Hepatocyte (in vitro differentiated cells): Measurements from ENCODE around the gene SNX20. TPM values are rescaled to one million over a fixed set of nuclear protein-coding genes. Genes with fewer than 3 reads are reported as not detected.

ENCODE experiments used
- DNase-seq: peaks from one replicate; pipeline ENCODE4 v3.0.0-alpha.2; 2016; ENCODE audit warnings: low spot score
- H2AFZ ChIP-seq: fragments of 200-600 bp; sonication (generic); 2 replicates; pipeline ENCODE4 v1.6.0; 2016; ENCODE audit warnings: antibody characterized with exemption, mild to moderate bottlenecking
- H3K27ac ChIP-seq: fragments of 200-600 bp; sonication (generic); 2 replicates; pipeline ENCODE4 v1.5.1; 2016; ENCODE audit warnings: mild to moderate bottlenecking
- H3K27me3 ChIP-seq: fragments of 200-600 bp; sonication (generic); 2 replicates; pipeline ENCODE4 v1.6.1; 2016
- H3K36me3 ChIP-seq: fragments of 200-600 bp; sonication (generic); replicated peaks from 2 replicates; pipeline ENCODE4 v1.5.1; 2016; ENCODE audit warnings: low read depth; ENCODE audit not compliant: insufficient read depth
- H3K4me1 ChIP-seq: fragments of 200-600 bp; sonication (generic); 2 replicates; pipeline ENCODE4 v1.5.1; 2016; ENCODE audit warnings: mild to moderate bottlenecking, moderate library complexity; ENCODE audit not compliant: insufficient read depth
- H3K4me2 ChIP-seq: fragments of 200-600 bp; sonication (generic); 2 replicates; pipeline ENCODE4 v1.6.0; 2016
- H3K4me3 ChIP-seq: fragments of 200-600 bp; sonication (generic); 2 replicates; pipeline ENCODE4 v1.5.1; 2016; ENCODE audit warnings: mild to moderate bottlenecking
- H3K79me2 ChIP-seq: fragments of 200-600 bp; sonication (generic); 2 replicates; pipeline ENCODE4 v1.6.0; 2017; ENCODE audit warnings: mild to moderate bottlenecking
- H3K9me2 ChIP-seq: fragments of 200-600 bp; sonication (generic); replicated peaks from 2 replicates; pipeline ENCODE4 v1.6.0; 2017; ENCODE audit warnings: mild to moderate bottlenecking; ENCODE audit not compliant: insufficient read depth
- H3K9me3 ChIP-seq: fragments of 200-600 bp; sonication (generic); 2 replicates; pipeline ENCODE4 v1.5.1; 2016; ENCODE audit warnings: low read depth, mild to moderate bottlenecking
- H4K20me1 ChIP-seq: fragments of 200-600 bp; sonication (generic); 2 replicates; pipeline ENCODE4 v1.6.0; 2016; ENCODE audit warnings: mild to moderate bottlenecking; ENCODE audit not compliant: insufficient read depth, poor library complexity, severe bottlenecking
- EZH2 ChIP-seq: fragments of 200-600 bp; sonication (generic); IDR thresholded peaks from 2 replicates; pipeline ENCODE4 v1.6.1; 2016; ENCODE audit warnings: antibody characterized with exemption, mild to moderate bottlenecking, borderline replicate concordance
- EZH2phosphoT487 ChIP-seq: fragments of 200-600 bp; sonication (generic); IDR thresholded peaks from one replicate; pipeline ENCODE4 v1.6.1; 2018; ENCODE audit warnings: antibody characterized with exemption, mild to moderate bottlenecking, low read depth, moderate library complexity; ENCODE audit not compliant: unreplicated experiment, severe bottlenecking
- WGBS: methylation state at CpG from one replicate; pipeline ENCODE4 v1.1.6; 2016; ENCODE audit warnings: low lambda C conversion rate; ENCODE audit errors: missing lambda C conversion rate; 5-methylcytosine and 5-hydroxymethylcytosine counted together
- polyA plus RNA-seq: library from polyadenylated mRNA; unstranded; fragments of >200 nt; fragmentation: Nextera tagmentation; extraction: Ambion mirVana; gene quantifications from 2 replicates; pipeline ENCODE4 v1.2.1, GENCODE V29; 2016
- total RNA-seq: library from RNA; depleted of rRNA; stranded (reverse); fragments of >200 nt; gene quantifications from 2 replicates; pipeline ENCODE4 v1.2.3, GENCODE V29; 2014
- TF ChIP-seq, protein P1 (sequence below): fragments of 200-600 bp; sonication (generic); IDR thresholded peaks from 2 replicates; pipeline ENCODE4 v1.5.1; 2016; ENCODE audit warnings: antibody characterized with exemption, mild to moderate bottlenecking; ENCODE audit not compliant: poor library complexity

The SNX20 gene
- total and polyA plus RNA-seq, 2 experiments from 2014 or later, result not detected

DNA sequence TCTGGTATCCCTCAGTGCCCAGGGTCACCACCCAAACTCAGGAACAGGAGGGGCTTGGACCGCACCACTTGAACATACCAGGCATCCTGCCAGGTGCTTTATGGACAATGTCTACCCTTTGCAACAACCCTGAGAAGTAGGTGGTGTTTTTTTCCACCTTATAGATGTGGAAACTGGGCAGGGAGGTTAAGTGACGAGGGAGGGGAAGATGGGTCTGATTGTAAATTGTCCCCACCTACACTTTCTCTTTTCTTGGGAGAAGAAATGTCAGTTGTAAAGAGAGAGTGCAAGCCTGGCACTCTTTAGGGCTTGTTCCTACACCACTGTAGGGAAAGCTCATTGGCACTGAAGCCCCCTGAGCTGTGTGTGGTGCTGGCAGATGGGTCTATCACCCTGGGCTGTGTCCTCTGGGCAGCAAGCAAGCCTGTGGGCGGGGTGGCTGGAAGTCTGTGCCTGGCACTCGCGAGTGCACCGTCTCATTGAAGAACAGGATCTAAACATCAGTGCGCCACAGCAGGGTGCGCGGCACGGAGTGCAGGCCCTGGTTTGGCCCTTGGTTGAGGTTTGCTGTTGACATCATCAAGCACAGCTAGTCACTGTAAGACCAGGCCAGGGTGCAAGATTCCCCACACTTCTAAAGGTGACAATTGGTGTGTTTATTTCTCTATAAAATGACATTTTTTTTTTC, 27.4 kb upstream of the SNX20 start:
- H3K27ac ChIP-seq, result no peak overlapping the region
- no peak overlapping the region for H3K4me3 ChIP-seq
- H2AFZ ChIP-seq, result no peak overlapping the region
- no peak overlapping the region for H3K4me2 ChIP-seq
- H3K36me3 ChIP-seq, result no peaks in the 10 kb centered on the region
- H4K20me1 ChIP-seq, result no peaks in the 10 kb centered on the region
- DNase-seq, result no peak
- TF ChIP-seq EZH2, result no peak
- no peak for TF ChIP-seq EZH2phosphoT487
- TF ChIP-seq, protein P1, sequence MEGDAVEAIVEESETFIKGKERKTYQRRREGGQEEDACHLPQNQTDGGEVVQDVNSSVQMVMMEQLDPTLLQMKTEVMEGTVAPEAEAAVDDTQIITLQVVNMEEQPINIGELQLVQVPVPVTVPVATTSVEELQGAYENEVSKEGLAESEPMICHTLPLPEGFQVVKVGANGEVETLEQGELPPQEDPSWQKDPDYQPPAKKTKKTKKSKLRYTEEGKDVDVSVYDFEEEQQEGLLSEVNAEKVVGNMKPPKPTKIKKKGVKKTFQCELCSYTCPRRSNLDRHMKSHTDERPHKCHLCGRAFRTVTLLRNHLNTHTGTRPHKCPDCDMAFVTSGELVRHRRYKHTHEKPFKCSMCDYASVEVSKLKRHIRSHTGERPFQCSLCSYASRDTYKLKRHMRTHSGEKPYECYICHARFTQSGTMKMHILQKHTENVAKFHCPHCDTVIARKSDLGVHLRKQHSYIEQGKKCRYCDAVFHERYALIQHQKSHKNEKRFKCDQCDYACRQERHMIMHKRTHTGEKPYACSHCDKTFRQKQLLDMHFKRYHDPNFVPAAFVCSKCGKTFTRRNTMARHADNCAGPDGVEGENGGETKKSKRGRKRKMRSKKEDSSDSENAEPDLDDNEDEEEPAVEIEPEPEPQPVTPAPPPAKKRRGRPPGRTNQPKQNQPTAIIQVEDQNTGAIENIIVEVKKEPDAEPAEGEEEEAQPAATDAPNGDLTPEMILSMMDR, result no peak
- H3K27me3 ChIP-seq, result no peaks in the 10 kb centered on the region
- H3K4me1 ChIP-seq, result peaks cover 12% of the 10 kb centered on the region
- 91% methylated on average over 10 of the region's 10 CpGs for WGBS
- no peaks in the 10 kb centered on the region for H3K9me3 ChIP-seq
- no peaks in the 10 kb centered on the region for H3K79me2 ChIP-seq
- H3K9me2 ChIP-seq, result no peaks in the 10 kb centered on the region

DNA sequence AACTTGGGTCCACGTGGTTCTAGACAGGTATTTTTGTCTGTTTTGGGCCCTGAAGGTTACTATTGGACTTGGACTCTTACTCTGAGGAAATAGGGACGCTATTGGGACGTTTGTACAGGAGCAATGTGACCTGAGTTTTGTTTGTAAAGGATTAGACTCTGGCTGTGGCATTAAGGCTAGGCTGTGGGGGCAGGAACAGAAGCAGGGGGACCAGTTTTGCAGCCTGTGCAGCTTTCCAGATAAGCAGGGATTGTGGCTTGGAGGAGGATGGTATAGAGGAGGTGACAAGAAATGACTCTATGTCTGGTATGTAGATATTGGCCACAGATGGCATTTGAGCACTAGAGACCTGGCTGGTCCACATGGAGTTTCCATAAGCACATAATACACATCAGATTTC, 25.1 kb upstream of the SNX20 start:
- no peak for DNase-seq
- peak overlapping the region; percentile 30 for H3K27ac ChIP-seq
- no peak overlapping the region for H3K4me3 ChIP-seq
- H3K36me3 ChIP-seq, result no peaks in the 10 kb centered on the region
- WGBS, result 50% methylated on average over 3 of the region's 3 CpGs
- no peaks in the 10 kb centered on the region for H3K9me2 ChIP-seq
- H3K9me3 ChIP-seq, result no peaks in the 10 kb centered on the region
- H3K27me3 ChIP-seq, result no peaks in the 10 kb centered on the region
- H4K20me1 ChIP-seq, result no peaks in the 10 kb centered on the region
- H3K4me1 ChIP-seq, result no peaks in the 10 kb centered on the region
- H2AFZ ChIP-seq, result no peak overlapping the region
- TF ChIP-seq EZH2phosphoT487 (no peak), EZH2 (no peak)
- TF ChIP-seq, protein P1, result no peak
- no peak overlapping the region for H3K4me2 ChIP-seq
- H3K79me2 ChIP-seq, result no peaks in the 10 kb centered on the region

DNA sequence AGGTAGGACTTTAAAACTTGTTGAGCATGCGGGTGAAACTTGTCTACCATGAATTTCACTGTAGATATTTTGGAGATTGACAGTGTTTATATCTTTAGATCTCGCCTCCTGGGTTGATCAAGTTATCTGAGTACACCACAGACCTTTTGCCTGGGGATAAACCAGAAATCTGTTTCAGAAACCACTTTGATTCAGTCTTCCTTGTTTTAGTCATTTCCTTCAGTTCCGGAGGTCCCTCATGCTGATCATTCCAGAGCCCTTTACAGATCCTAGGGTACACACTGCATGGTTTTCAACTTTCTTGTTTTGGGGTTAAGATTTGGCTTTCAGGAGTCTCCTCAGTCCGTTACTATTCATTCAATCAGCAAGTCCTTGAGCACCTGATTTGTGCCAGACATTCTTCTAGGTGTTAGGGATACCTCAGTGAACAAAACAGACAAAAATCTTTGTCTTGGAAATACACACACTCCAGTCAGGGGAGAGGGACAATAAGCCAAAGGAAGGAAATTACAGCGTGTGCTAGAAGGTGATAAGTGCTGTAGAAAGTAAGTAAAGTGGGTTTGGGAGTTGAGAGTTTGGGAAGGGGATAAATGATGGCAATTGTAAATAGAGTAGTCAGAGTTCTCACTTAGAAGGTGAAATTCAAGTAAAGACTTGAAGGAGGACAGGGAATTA, 24.5 kb upstream of the SNX20 start:
- TF ChIP-seq EZH2phosphoT487 (no peak), EZH2 (no peak)
- TF ChIP-seq, protein P1, result no peak
- Histone ChIP-seq H2AFZ (no peak overlapping the region), H3K4me3 (no peak overlapping the region), H4K20me1 (no peaks in the 10 kb centered on the region), H3K36me3 (no peaks in the 10 kb centered on the region), H3K4me2 (no peak overlapping the region), H3K27ac (peak overlapping the region; percentile 30), H3K79me2 (no peaks in the 10 kb centered on the region), H3K4me1 (no peaks in the 10 kb centered on the region), H3K27me3 (no peaks in the 10 kb centered on the region), H3K9me3 (no peaks in the 10 kb centered on the region), H3K9me2 (no peaks in the 10 kb centered on the region)
- 70% methylated on average over 5 of the region's 5 CpGs for WGBS
- DNase-seq, result no peak
